ENCODE data around the gene RFTN2. TPM values are rescaled to one million over a fixed set of nuclear protein-coding genes. Genes with fewer than 3 reads are reported as not detected.

Gene RFTN2
- total RNA-seq, 4 donors from 2014 or later = 5.0 to 7.4 (median 6.1) TPM

DNA sequence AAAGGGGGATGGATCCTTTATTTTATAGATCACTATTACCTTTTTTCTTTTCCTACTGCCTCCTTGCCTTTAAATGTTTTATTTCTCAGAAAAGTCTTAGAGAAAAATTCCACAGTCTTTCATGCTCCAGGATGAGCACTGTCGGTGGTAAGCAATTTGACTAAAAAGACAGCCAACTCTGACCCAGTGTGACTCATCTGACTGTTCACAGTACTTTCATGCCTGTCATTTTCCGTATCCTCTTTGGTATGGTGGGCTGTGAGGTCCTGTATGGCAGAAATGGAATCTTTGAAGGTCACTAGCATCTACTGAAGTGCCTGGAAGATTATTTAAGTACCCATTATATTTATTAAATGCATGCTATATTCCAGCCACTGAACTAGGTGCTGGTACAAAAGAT lies 2.1 kb upstream of the RFTN2 start:
- no peaks in the 10 kb centered on the region for H3K9me3 ChIP-seq
- no peak overlapping the region for H3K27ac ChIP-seq (replicated peaks in 1 of 4)
- peaks cover 0 to 7% (median 4%) of the 10 kb centered on the region in 4 donors for H3K4me1 ChIP-seq
- no peak overlapping the region for H3K4me3 ChIP-seq
- H3K36me3 ChIP-seq = no peaks in the 10 kb centered on the region
- DNase-seq (ENCODE audit: extremely low spot score) = no peak
- peaks cover 0 to 5% (median 0%) of the 10 kb centered on the region in 4 donors for H3K27me3 ChIP-seq
- TF ChIP-seq POLR2A (IDR thresholded peaks at IDR 0.05; ENCODE audit: low read depth) (no peak), POLR2AphosphoS5 (IDR thresholded peaks at IDR 0.05) (no peak), EP300 (IDR thresholded peaks at IDR 0.05) (no peak)
- TF ChIP-seq, protein P1, sequence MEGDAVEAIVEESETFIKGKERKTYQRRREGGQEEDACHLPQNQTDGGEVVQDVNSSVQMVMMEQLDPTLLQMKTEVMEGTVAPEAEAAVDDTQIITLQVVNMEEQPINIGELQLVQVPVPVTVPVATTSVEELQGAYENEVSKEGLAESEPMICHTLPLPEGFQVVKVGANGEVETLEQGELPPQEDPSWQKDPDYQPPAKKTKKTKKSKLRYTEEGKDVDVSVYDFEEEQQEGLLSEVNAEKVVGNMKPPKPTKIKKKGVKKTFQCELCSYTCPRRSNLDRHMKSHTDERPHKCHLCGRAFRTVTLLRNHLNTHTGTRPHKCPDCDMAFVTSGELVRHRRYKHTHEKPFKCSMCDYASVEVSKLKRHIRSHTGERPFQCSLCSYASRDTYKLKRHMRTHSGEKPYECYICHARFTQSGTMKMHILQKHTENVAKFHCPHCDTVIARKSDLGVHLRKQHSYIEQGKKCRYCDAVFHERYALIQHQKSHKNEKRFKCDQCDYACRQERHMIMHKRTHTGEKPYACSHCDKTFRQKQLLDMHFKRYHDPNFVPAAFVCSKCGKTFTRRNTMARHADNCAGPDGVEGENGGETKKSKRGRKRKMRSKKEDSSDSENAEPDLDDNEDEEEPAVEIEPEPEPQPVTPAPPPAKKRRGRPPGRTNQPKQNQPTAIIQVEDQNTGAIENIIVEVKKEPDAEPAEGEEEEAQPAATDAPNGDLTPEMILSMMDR (IDR thresholded peaks at IDR 0.05) = no peak
- intact Hi-C loops (cut with DNase I) = no loop called here
- 67% methylated on average over 2 of the region's 2 CpGs for WGBS

DNA sequence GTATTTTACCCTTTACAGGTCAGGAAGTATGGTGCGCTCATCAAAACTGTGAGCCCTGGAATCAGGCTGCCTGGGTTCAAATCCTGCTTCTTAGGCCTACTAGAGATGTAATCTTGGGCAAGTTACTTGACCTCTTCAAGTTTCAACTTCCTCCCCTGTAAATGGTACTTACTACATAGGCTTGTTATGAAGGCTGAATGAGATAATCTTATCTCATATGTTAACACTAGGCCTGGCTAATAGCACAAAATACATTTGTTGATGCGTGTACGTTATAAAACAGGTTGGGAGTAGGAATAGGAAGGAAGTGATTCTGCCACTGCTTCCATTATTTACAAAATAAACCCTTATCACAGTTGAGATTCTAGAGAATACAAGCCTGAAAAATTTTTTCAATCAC lies 1.7 kb upstream of the RFTN2 start:
- H3K36me3 ChIP-seq = no peaks in the 10 kb centered on the region
- no peak overlapping the region for H3K27ac ChIP-seq (replicated peaks in 1 of 4)
- intact Hi-C loops (cut with DNase I) = no loop called here
- 86% methylated on average over 3 of the region's 3 CpGs for WGBS
- peaks cover 0 to 5% (median 0%) of the 10 kb centered on the region in 4 donors for H3K27me3 ChIP-seq
- no peaks in the 10 kb centered on the region for H3K9me3 ChIP-seq
- H3K4me1 ChIP-seq = peaks cover 0 to 7% (median 4%) of the 10 kb centered on the region in 4 donors
- TF ChIP-seq POLR2A (IDR thresholded peaks at IDR 0.05; ENCODE audit: low read depth) (no peak), EP300 (IDR thresholded peaks at IDR 0.05) (no peak), POLR2AphosphoS5 (IDR thresholded peaks at IDR 0.05) (no peak)
- TF ChIP-seq, protein P1 (IDR thresholded peaks at IDR 0.05) = no peak
- H3K4me3 ChIP-seq = no peak overlapping the region
- DNase-seq (ENCODE audit: extremely low spot score) = no peak

DNA sequence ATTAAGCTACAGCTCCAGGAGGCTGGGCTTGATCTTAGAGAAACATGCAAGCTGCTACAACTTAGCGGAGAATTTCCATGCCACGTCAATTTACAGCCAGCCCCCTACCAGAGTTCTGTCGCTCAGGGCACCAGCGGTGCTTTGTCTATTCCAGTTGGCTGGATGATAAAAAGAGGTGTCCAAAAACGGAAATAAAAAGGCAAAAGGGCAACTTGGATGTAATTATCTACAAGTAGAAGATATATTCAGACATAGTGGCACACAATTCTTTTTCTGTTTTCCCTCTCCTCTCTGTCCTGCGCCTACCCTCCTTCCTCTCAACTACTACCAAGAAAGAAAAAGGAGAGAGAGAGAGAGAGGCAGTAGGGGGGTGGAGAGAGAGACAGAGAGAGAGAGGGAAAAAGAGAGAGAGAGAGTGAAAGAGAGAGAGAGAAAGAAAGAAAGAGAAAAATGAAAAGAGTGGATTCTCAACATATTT lies 363 bp upstream of the RFTN2 start:
- TF ChIP-seq EP300 (IDR thresholded peaks at IDR 0.05) = no peak
- no peak for TF ChIP-seq POLR2AphosphoS5 (IDR thresholded peaks at IDR 0.05)
- TF ChIP-seq POLR2A (IDR thresholded peaks at IDR 0.05; ENCODE audit: low read depth) = no peak
- TF ChIP-seq, protein P1 (IDR thresholded peaks at IDR 0.05) = no peak
- Histone ChIP-seq H3K4me1 (peaks cover 0 to 7% (median 4%) of the 10 kb centered on the region in 4 donors), H3K27me3 (peaks cover 0 to 5% (median 0%) of the 10 kb centered on the region in 4 donors), H3K9me3 (no peaks in the 10 kb centered on the region), H3K27ac (replicated peaks in 1 of 4) (peak overlapping the region; percentile 50 to 69 (median 54)), H3K36me3 (no peaks in the 10 kb centered on the region), H3K4me3 (peak overlapping the region; percentile 40 to 53 (median 46))
- DNase-seq (ENCODE audit: extremely low spot score) = no peak
- WGBS = 24% methylated on average over 6 of the region's 6 CpGs
- intact Hi-C loops (cut with DNase I) = no loop called here

DNA sequence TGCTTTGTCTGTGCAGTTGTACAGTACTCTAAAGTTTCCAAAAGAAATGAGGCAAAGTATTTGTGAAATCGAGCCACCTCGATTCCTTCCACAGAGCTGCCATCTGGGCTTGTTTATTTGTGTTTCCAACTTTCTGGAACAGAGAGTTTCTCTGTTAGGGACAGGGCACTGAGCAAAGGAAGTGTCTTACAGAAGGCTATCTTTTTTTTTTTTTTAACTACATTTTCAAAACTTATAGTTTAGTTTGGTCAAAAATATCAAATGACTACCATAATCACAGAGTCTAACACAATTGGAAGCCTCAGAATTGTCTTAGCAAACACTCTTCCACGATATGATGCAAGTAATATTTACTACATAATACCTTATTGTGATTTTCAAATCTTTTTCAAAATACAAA lies 796 bp downstream of the RFTN2 start:
- H3K36me3 ChIP-seq = no peaks in the 10 kb centered on the region
- TF ChIP-seq EP300 (IDR thresholded peaks at IDR 0.05) (no peak), POLR2AphosphoS5 (IDR thresholded peaks at IDR 0.05) (no peak), POLR2A (IDR thresholded peaks at IDR 0.05; ENCODE audit: low read depth) (no peak)
- TF ChIP-seq, protein P1 (IDR thresholded peaks at IDR 0.05) = no peak
- peak overlapping the region; percentile 50 to 69 (median 54) for H3K27ac ChIP-seq (replicated peaks in 1 of 4)
- intact Hi-C loops (cut with DNase I) = no loop called here
- WGBS = 29% methylated on average over 3 of the region's 3 CpGs
- peaks cover 0 to 7% (median 4%) of the 10 kb centered on the region in 4 donors for H3K4me1 ChIP-seq
- H3K4me3 ChIP-seq = peak overlapping the region; percentile 40 to 53 (median 46)
- no peaks in the 10 kb centered on the region for H3K9me3 ChIP-seq
- H3K27me3 ChIP-seq = peaks cover 0 to 5% (median 0%) of the 10 kb centered on the region in 4 donors
- no peak for DNase-seq (ENCODE audit: extremely low spot score)

DNA sequence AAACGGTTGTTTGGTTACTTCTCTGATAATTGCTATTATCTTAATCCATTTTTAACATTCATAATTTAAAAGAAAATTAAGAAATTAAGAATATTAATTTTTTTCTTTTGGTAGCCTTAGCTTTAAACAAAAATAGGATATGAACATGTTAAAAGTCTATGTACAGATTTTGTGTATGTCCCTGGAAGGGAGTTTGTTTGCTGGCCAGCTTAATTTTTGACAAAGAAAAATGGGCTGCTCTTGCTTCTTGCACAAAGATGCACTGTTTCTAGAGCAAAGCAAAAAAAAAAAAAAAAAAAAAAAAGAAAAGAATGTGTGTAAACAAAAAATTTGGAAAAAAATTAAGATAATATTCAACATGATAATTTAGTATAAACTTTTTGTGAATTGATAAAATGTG lies 1.3 kb downstream of the RFTN2 start:
- H3K36me3 ChIP-seq = no peaks in the 10 kb centered on the region
- intact Hi-C loops (cut with DNase I) = no loop called here
- H3K4me1 ChIP-seq = peaks cover 0 to 7% (median 4%) of the 10 kb centered on the region in 4 donors
- H3K27ac ChIP-seq (replicated peaks in 1 of 4) = peak overlapping the region in 1 of 4 donors; percentile 69
- no peak for DNase-seq (ENCODE audit: extremely low spot score)
- H3K4me3 ChIP-seq = peak overlapping the region; percentile 40 to 53 (median 46)
- no peaks in the 10 kb centered on the region for H3K9me3 ChIP-seq
- TF ChIP-seq POLR2A (IDR thresholded peaks at IDR 0.05; ENCODE audit: low read depth) (no peak), POLR2AphosphoS5 (IDR thresholded peaks at IDR 0.05) (no peak), EP300 (IDR thresholded peaks at IDR 0.05) (no peak)
- TF ChIP-seq, protein P1 (IDR thresholded peaks at IDR 0.05) = no peak
- 29% methylated on average over 1 of the region's 1 CpG for WGBS
- peaks cover 0 to 5% (median 0%) of the 10 kb centered on the region in 4 donors for H3K27me3 ChIP-seq

Data from esophagus muscularis mucosa (tissue), 4 donors.